ENCODE data around the gene TMEM114.

The TMEM114 gene

DNA sequence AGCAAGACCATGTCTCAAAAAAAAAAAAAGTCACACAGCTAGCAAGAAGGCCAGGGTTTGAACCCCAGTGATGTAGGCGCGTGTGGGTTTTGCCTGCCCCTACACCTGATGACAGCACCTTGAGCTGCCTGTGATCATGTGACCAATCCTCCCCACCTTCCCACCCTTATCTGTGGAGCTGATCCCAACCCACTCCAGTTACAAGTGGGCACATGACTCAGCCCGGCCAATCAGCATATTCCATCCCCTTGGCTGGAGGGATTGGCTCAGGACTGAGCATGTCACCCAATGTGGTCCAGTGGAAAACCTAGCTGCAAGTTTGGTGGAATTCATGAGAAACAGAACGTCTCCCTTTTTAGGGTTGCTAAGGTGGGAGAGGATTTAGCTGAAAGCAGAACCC, 6.6 kb downstream of the TMEM114 start:
- H3K27ac ChIP-seq, result no peak overlapping the region
- TF ChIP-seq, protein P1, sequence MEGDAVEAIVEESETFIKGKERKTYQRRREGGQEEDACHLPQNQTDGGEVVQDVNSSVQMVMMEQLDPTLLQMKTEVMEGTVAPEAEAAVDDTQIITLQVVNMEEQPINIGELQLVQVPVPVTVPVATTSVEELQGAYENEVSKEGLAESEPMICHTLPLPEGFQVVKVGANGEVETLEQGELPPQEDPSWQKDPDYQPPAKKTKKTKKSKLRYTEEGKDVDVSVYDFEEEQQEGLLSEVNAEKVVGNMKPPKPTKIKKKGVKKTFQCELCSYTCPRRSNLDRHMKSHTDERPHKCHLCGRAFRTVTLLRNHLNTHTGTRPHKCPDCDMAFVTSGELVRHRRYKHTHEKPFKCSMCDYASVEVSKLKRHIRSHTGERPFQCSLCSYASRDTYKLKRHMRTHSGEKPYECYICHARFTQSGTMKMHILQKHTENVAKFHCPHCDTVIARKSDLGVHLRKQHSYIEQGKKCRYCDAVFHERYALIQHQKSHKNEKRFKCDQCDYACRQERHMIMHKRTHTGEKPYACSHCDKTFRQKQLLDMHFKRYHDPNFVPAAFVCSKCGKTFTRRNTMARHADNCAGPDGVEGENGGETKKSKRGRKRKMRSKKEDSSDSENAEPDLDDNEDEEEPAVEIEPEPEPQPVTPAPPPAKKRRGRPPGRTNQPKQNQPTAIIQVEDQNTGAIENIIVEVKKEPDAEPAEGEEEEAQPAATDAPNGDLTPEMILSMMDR (conservative IDR thresholded peaks at IDR 0.05), result no peak
- TF ChIP-seq ZFX (IDR thresholded peaks at IDR 0.05), result no peak

- no peak overlapping the region for H3K27ac ChIP-seq
- TF ChIP-seq, protein P1 (conservative IDR thresholded peaks at IDR 0.05), result no peak
- TF ChIP-seq ZFX (IDR thresholded peaks at IDR 0.05), result no peak
Observed at GRCh38 chr16:8583199-8583598, 7.1 kb downstream of the TMEM114 start.

GRCh38 chr16:8581831-8582580, 8.3 kb downstream of the TMEM114 start:
- no peak overlapping the region for H3K27ac ChIP-seq
- TF ChIP-seq, protein P1 (conservative IDR thresholded peaks at IDR 0.05), result no peak
- TF ChIP-seq ZFX (IDR thresholded peaks at IDR 0.05), result no peak

- no peak overlapping the region for H3K27ac ChIP-seq
- TF ChIP-seq ZFX (IDR thresholded peaks at IDR 0.05), result no peak
- TF ChIP-seq, protein P1 (conservative IDR thresholded peaks at IDR 0.05), result no peak
Observed at GRCh38 chr16:8579559-8579958, 10.8 kb downstream of the TMEM114 start.

DNA sequence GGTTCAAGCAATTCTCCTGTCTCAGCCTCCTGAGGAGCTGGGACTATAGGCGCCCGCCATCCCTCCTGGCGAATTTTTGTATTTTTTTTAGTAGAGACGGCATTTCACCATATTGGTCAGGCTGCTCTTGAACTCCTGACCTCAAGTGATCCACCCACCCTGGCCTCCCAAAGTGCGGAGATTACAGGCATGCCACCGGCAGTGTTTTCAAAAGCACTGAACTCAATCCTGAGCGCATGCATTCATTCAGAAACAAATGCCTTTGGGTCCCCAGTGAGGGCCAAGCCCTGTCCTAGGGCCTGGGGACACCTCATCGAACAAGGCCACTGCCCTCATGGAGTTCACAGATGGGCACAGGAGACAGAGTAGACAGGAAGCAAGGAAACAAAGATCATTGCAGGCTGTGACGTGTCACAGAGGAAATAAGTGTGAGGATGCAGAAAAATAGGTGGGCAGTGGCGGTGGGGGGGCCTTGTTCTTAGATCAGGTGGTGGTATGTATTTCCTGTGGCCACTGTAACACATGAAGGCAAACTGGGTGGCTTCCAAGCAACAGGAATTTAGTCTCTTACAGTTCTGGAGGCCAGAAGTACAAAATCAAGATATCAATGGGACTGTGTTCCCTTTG, 12.5 kb downstream of the TMEM114 start:
- H3K27ac ChIP-seq, result no peak overlapping the region
- TF ChIP-seq, protein P1 (conservative IDR thresholded peaks at IDR 0.05), result no peak
- no peak for TF ChIP-seq ZFX (IDR thresholded peaks at IDR 0.05)

- no peak for TF ChIP-seq ZFX (IDR thresholded peaks at IDR 0.05)
- TF ChIP-seq, protein P1 (conservative IDR thresholded peaks at IDR 0.05), result no peak
- H3K27ac ChIP-seq, result no peak overlapping the region
Observed at GRCh38 chr16:8576141-8577004, 13.9 kb downstream of the TMEM114 start.
